Measurements from ENCODE around the gene MCL1. TPM values are rescaled to one million over a fixed set of nuclear protein-coding genes. Genes with fewer than 3 reads are reported as not detected.

Gene MCL1
- polyA plus RNA-seq, 2 of the 4 experiments (the other 2 are of a cell fraction): 80.0 to 202 TPM

GRCh38 chr1:150548324-150548631 lies 31.1 kb downstream of the MCL1 start:
- no peaks in the 10 kb centered on the region for H3K9me3 ChIP-seq
- DNase-seq (ENCODE audit: low read depth in 1 of 2, low spot score in 1 of 2) (no peak), ATAC-seq (no peak), FAIRE-seq (no peak)
- peaks cover 17% of the 10 kb centered on the region for H3K4me1 ChIP-seq
- peak overlapping the region; percentile 53 for H3K4me3 ChIP-seq
- peak overlapping the region; percentile 78 for H3K4me2 ChIP-seq
- no peak for TF ChIP-seq CHD2 (IDR thresholded peaks at IDR 0.05; ENCODE audit: low read length, partially characterized antibody)
- TF ChIP-seq RARB (CRISPR knock-in tag; IDR thresholded peaks at IDR 0.05): no peak
- peak; percentile 49; the same call in 1 of the 2 replicates for TF ChIP-seq KDM1A (IDR thresholded peaks at IDR 0.05; ENCODE audit: low read depth)
- H3K27ac ChIP-seq: peak overlapping the region; percentile 75 to 92; a peak in 4 of 6 replicates
- POLR2A ChIA-PET: interaction anchor here (0.7 to 1.1 kb wide), 4 partner anchors 16 to 185 kb away, joined by 3 to 6 read pairs (median 4); partner anchors contain the start of genes FALEC, MCL1 and RPRD2
- CTCF ChIA-PET: interaction anchor here (0.9 to 6.1 kb wide), 7 partner anchors 9 to 292 kb away, joined by 3 to 102 read pairs (median 6); no protein-coding TSS in a partner anchor
- 65% methylated on average over 4 of the region's 4 CpGs for WGBS (ENCODE audit: missing lambda C conversion rate)

DNA sequence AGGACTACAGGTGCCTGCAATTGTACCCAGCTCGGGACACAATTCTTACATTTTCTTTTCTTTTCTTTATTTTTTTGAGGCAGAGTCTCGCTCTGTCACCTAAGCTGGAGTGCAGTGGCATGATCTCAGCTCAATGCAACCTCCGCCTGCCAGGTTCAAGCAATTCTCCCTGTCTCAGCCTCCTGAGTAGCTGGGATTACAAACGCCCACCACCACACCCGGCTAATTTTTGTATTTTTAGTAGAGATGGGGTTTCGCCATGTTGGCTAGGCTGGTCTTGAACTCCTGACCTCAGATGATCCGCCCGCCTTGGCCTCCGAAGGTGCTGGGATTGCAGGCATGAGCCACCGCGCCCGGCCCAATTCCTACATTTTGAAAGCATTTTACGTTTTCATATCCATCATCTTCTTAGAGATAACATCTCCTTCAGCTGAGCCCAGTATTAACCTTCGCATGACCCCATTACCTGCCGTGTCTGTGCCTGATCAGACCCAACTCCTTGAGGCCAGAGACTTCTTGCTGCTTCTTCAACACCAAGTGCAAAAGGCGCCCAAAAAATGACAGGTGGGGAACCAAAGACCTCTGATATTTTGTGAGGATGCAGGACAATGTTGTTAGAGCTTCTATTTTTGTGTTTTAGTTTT lies 33.0 kb downstream of the MCL1 start:
- H3K9me3 ChIP-seq: no peaks in the 10 kb centered on the region
- ChIA-PET POLR2A (no interaction called here), CTCF (interaction anchor here (0.9 to 6.3 kb wide), 6 partner anchors 10 to 30 kb away, joined by 3 to 35 read pairs (median 4); no protein-coding TSS in a partner anchor)
- H3K4me1 ChIP-seq: no peaks in the 10 kb centered on the region
- DNase-seq (ENCODE audit: low read depth in 1 of 2, low spot score in 1 of 2): no peak
- WGBS (ENCODE audit: missing lambda C conversion rate): 88% methylated on average over 16 of the region's 16 CpGs
- no peak for ATAC-seq
- no peak overlapping the region for H3K27ac ChIP-seq
- no peak for FAIRE-seq
- no peak overlapping the region for H3K4me2 ChIP-seq
- no peak overlapping the region for H3K4me3 ChIP-seq
- TF ChIP-seq NR3C1 (IDR thresholded peaks at IDR 0.05) (no peak), MAZ (IDR thresholded peaks at IDR 0.05; ENCODE audit: borderline replicate concordance, low read depth, low read length) (no peak), FOSB (CRISPR knock-in tag; IDR thresholded peaks at IDR 0.05) (no peak), JUNB (IDR thresholded peaks at IDR 0.05) (no peak), HDAC2 (IDR thresholded peaks at IDR 0.05) (no peak), ESRRA (IDR thresholded peaks at IDR 0.05; ENCODE audit: borderline replicate concordance, low read length) (no peak), REST (IDR thresholded peaks at IDR 0.05) (no peak), CHD4 (IDR thresholded peaks at IDR 0.05; ENCODE audit: borderline replicate concordance) (no peak)

DNA sequence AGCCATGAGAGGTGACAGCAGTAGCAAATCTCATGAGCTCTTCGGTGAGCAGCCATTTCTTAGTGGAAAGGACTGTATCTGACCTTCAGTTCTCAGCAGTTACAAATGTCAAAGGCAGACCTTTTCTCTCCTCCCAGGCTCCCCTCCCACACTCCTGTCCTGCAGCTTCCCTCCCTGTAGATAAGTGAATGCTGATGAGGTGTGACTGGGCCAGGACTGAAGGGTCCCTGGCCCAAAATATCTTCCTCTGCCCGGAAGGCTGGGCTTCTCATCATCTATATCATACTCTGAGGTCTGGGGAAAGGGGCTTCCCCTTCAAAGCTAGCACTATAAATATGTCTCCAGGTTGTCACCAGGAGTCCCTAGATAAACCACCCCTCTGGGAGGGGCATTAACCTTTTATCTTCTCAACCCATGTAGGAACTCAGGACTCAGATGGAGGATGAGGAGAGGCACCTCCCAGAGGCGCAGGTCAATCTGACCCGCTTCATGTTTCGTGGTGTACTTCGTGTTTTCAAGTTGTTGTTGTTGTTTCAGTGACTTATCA lies 33.9 kb downstream of the MCL1 start:
- H3K9me3 ChIP-seq: no peaks in the 10 kb centered on the region
- DNase-seq (ENCODE audit: low read depth in 1 of 2, low spot score in 1 of 2) (no peak), FAIRE-seq (no peak), ATAC-seq (no peak)
- H3K27ac ChIP-seq: no peak overlapping the region
- ChIA-PET CTCF (interaction anchor here (0.5 to 6.3 kb wide), 4 partner anchors 9 to 109 kb away, joined by 3 to 35 read pairs (median 16); no protein-coding TSS in a partner anchor), POLR2A (no interaction called here)
- no peak overlapping the region for H3K4me2 ChIP-seq
- H3K4me1 ChIP-seq: no peaks in the 10 kb centered on the region
- TF ChIP-seq ZNF302 (CRISPR knock-in tag; IDR thresholded peaks at IDR 0.05): no peak
- no peak for TF ChIP-seq HMGXB4 (CRISPR knock-in tag; IDR thresholded peaks at IDR 0.05; ENCODE audit: borderline replicate concordance)
- TF ChIP-seq POLR2A (IDR thresholded peaks at IDR 0.05; ENCODE audit: low read length): no peak
- no peak for TF ChIP-seq BHLHE40 (IDR thresholded peaks at IDR 0.05; ENCODE audit: low read depth, low read length)
- no peak for TF ChIP-seq HOXA7 (CRISPR knock-in tag; IDR thresholded peaks at IDR 0.05)
- TF ChIP-seq NFE2L2 (conservative IDR thresholded peaks at IDR 0.05; ENCODE audit: low read length): no peak
- TF ChIP-seq MAZ (IDR thresholded peaks at IDR 0.05; ENCODE audit: borderline replicate concordance, low read depth, low read length): no peak
- no peak for TF ChIP-seq RCOR1 (IDR thresholded peaks at IDR 0.05; ENCODE audit: low read depth, low read length)
- no peak for TF ChIP-seq RAD21 (conservative IDR thresholded peaks at IDR 0.05 in 1 of 2, IDR thresholded peaks at IDR 0.05 in 1 of 2)
- TF ChIP-seq NR3C1 (IDR thresholded peaks at IDR 0.05): no peak
- TF ChIP-seq KDM5A (IDR thresholded peaks at IDR 0.05): no peak
- TF ChIP-seq CBX8 (IDR thresholded peaks at IDR 0.05): no peak
- TF ChIP-seq ZSCAN20 (CRISPR knock-in tag; IDR thresholded peaks at IDR 0.05): no peak
- no peak for TF ChIP-seq TP53 (CRISPR knock-in tag; IDR thresholded peaks at IDR 0.05)
- no peak for TF ChIP-seq ATOH8 (CRISPR knock-in tag; IDR thresholded peaks at IDR 0.05; ENCODE audit: low read depth)
- TF ChIP-seq, protein P1, sequence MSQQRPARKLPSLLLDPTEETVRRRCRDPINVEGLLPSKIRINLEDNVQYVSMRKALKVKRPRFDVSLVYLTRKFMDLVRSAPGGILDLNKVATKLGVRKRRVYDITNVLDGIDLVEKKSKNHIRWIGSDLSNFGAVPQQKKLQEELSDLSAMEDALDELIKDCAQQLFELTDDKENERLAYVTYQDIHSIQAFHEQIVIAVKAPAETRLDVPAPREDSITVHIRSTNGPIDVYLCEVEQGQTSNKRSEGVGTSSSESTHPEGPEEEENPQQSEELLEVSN (IDR thresholded peaks at IDR 0.05; ENCODE audit: borderline replicate concordance, low read depth): no peak
- TF ChIP-seq CHD4 (IDR thresholded peaks at IDR 0.05; ENCODE audit: borderline replicate concordance): no peak
- WGBS (ENCODE audit: missing lambda C conversion rate): 83% methylated on average over 6 of the region's 6 CpGs
- H3K4me3 ChIP-seq: no peak overlapping the region

All from A549 (cell line).